Measurements from ENCODE around the gene SHANK1.

- TF ChIP-seq CTCF (IDR thresholded peaks at IDR 0.05; ENCODE audit: insufficient read depth, low read length) (no peak), REST (IDR thresholded peaks at IDR 0.05; ENCODE audit: insufficient replicate concordance, low read depth) (no peak), POLR2AphosphoS5 (IDR thresholded peaks at IDR 0.05; ENCODE audit: low read depth) (no peak), GABPA (IDR thresholded peaks at IDR 0.05; ENCODE audit: low read depth) (no peak), SPI1 (IDR thresholded peaks at IDR 0.05; ENCODE audit: borderline replicate concordance, low read depth) (no peak)
Measured at GRCh38 chr19:50629801-50630200, 89.8 kb downstream of the SHANK1 start.

All from HL-60 (cell line).